KMS-11 (cell line): ENCODE data around the gene GRIK2.

Experiments
- H2AFZ ChIP-seq: fragments of 200-600 bp; sonication (generic); 2 replicates; pipeline ENCODE4 v1.6.1; 2016; ENCODE audit warnings: antibody characterized with exemption, mixed run types, low read depth
- H3K27ac ChIP-seq: fragments of 200-600 bp; sonication (generic); 2 replicates; pipeline ENCODE4 v1.6.1; 2016; ENCODE audit warnings: mild to moderate bottlenecking, mixed run types
- H3K27me3 ChIP-seq: fragments of 200-600 bp; sonication (generic); 2 replicates; pipeline ENCODE4 v1.6.1; 2017; ENCODE audit warnings: mild to moderate bottlenecking, low read depth, mixed run types, moderate library complexity; ENCODE audit not compliant: insufficient read depth
- H3K36me3 ChIP-seq: fragments of 200-600 bp; sonication (generic); 2 replicates; pipeline ENCODE4 v1.6.1; 2017; ENCODE audit warnings: mild to moderate bottlenecking, mixed run types; ENCODE audit not compliant: insufficient read depth
- H3K4me1 ChIP-seq: fragments of 200-600 bp; sonication (generic); 2 replicates; pipeline ENCODE4 v1.6.1; 2016; ENCODE audit warnings: mild to moderate bottlenecking, low read depth, mixed run types; ENCODE audit not compliant: poor library complexity, severe bottlenecking
- H3K4me2 ChIP-seq: fragments of 200-600 bp; sonication (generic); 2 replicates; pipeline ENCODE4 v1.7.0; 2016; ENCODE audit warnings: mild to moderate bottlenecking, mixed run types
- H3K4me3 ChIP-seq: fragments of 200-600 bp; sonication (generic); IDR thresholded peaks from 2 replicates; pipeline ENCODE4 v1.6.1; 2017; ENCODE audit warnings: low read depth, low read length, mixed read lengths; ENCODE audit not compliant: insufficient read depth
- H3K79me2 ChIP-seq: fragments of 200-600 bp; sonication (generic); 2 replicates; pipeline ENCODE4 v1.6.1; 2016; ENCODE audit warnings: low read depth, mixed run types; ENCODE audit not compliant: insufficient read depth
- H3K9ac ChIP-seq: fragments of 200-600 bp; sonication (generic); 2 replicates; pipeline ENCODE4 v1.6.1; 2016; ENCODE audit warnings: mild to moderate bottlenecking, mixed run types
- H4K20me1 ChIP-seq: fragments of 200-600 bp; sonication (generic); 2 replicates; pipeline ENCODE4 v1.6.1; 2016; ENCODE audit warnings: mild to moderate bottlenecking, mixed run types; ENCODE audit not compliant: insufficient read depth
- TF ChIP-seq, protein P1 (sequence below): fragments of 200-600 bp; sonication (generic); conservative IDR thresholded peaks from 2 replicates; pipeline ENCODE4 v1.6.1; 2017; ENCODE audit warnings: low read depth, mild to moderate bottlenecking, antibody characterized with exemption, low read length, moderate library complexity, mixed read lengths

The GRIK2 gene

GRCh38 chr6:101711518-101711917 lies 318.0 kb downstream of the GRIK2 start:
- H3K4me1 ChIP-seq, result no peaks in the 10 kb centered on the region
- H3K79me2 ChIP-seq, result no peaks in the 10 kb centered on the region
- TF ChIP-seq, protein P1, sequence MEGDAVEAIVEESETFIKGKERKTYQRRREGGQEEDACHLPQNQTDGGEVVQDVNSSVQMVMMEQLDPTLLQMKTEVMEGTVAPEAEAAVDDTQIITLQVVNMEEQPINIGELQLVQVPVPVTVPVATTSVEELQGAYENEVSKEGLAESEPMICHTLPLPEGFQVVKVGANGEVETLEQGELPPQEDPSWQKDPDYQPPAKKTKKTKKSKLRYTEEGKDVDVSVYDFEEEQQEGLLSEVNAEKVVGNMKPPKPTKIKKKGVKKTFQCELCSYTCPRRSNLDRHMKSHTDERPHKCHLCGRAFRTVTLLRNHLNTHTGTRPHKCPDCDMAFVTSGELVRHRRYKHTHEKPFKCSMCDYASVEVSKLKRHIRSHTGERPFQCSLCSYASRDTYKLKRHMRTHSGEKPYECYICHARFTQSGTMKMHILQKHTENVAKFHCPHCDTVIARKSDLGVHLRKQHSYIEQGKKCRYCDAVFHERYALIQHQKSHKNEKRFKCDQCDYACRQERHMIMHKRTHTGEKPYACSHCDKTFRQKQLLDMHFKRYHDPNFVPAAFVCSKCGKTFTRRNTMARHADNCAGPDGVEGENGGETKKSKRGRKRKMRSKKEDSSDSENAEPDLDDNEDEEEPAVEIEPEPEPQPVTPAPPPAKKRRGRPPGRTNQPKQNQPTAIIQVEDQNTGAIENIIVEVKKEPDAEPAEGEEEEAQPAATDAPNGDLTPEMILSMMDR, result no peak
- no peaks in the 10 kb centered on the region for H3K27me3 ChIP-seq
- no peaks in the 10 kb centered on the region for H4K20me1 ChIP-seq
- no peak overlapping the region for H3K9ac ChIP-seq
- H2AFZ ChIP-seq, result no peak overlapping the region
- no peaks in the 10 kb centered on the region for H3K36me3 ChIP-seq
- H3K27ac ChIP-seq, result no peak overlapping the region
- H3K4me3 ChIP-seq, result no peak overlapping the region
- H3K4me2 ChIP-seq, result no peak overlapping the region

GRCh38 chr6:101716387-101716786 lies 322.9 kb downstream of the GRIK2 start:
- Histone ChIP-seq H3K79me2 (no peaks in the 10 kb centered on the region), H3K4me3 (no peak overlapping the region), H3K4me1 (no peaks in the 10 kb centered on the region), H4K20me1 (no peaks in the 10 kb centered on the region), H3K27ac (no peak overlapping the region), H3K36me3 (no peaks in the 10 kb centered on the region), H3K9ac (no peak overlapping the region), H3K4me2 (no peak overlapping the region), H2AFZ (no peak overlapping the region), H3K27me3 (no peaks in the 10 kb centered on the region)
- TF ChIP-seq, protein P1, result no peak

DNA sequence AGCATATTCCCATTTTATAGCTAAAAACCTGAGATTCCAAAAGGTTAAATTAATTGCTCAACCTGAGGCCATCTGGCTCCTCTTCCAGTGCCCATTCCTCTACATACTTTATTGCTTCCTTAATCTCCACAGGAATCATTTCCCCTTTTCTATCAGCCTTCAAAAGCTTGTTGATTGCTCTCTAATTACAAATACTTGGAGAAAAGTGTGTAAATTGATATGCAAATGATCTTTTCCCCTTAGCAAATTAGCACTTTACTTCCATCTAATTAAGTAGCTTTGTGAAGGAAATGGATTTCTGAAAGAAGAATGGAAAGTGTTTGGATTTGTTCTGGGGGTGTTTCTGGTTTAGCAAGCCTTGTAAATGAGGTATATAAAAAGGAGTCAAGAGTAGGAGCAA lies 323.3 kb downstream of the GRIK2 start:
- Histone ChIP-seq H4K20me1 (no peaks in the 10 kb centered on the region), H3K36me3 (no peaks in the 10 kb centered on the region), H3K9ac (no peak overlapping the region), H3K79me2 (no peaks in the 10 kb centered on the region), H3K4me1 (no peaks in the 10 kb centered on the region), H3K4me3 (no peak overlapping the region), H3K27me3 (no peaks in the 10 kb centered on the region), H3K27ac (no peak overlapping the region), H3K4me2 (no peak overlapping the region), H2AFZ (no peak overlapping the region)
- TF ChIP-seq, protein P1, result no peak

DNA sequence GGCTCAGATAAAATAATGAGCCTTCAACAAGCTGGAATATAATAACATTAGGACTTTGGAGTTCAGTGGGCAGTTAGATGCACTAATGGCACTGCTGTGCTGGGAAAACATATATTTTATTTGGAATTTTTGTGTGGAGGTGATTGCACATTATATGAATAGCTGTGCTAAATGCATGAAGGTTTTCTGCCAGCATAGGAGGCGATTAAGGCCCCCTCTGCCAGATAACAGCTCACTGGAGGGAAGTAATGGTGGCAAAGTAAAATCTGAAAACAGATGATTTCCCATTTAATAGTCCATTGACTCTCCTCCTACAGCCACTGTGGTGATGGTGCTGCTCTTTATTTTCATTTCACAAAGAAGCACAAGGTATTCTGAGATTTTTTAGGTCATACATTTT lies 326.0 kb downstream of the GRIK2 start:
- Histone ChIP-seq H3K27me3 (no peaks in the 10 kb centered on the region), H3K79me2 (no peaks in the 10 kb centered on the region), H3K4me2 (no peak overlapping the region), H3K27ac (no peak overlapping the region), H3K36me3 (no peaks in the 10 kb centered on the region), H4K20me1 (no peaks in the 10 kb centered on the region), H3K4me1 (no peaks in the 10 kb centered on the region), H2AFZ (no peak overlapping the region), H3K9ac (no peak overlapping the region), H3K4me3 (no peak overlapping the region)
- TF ChIP-seq, protein P1, result no peak
